K562 (cell line): Measurements from ENCODE around the gene HOXA10. TPM values are rescaled to one million over a fixed set of nuclear protein-coding genes. Genes with fewer than 3 reads are reported as not detected.

ENCODE experiments used
- ATAC-seq: fragments of 200-7000 bp; cut with Tn5 transposase; 3 replicates; pipeline ENCODE4 v1.9.1; 2020; ENCODE audit warnings: moderate library complexity
- BruUV-seq: library from RNA; stranded (reverse); fragments of 400-500 nt; replicated peaks from 2 replicates; lab custom pipeline; 2021; lab: Mats Ljungman, UMichigan
- CTCF ChIA-PET: fragments of 300-600 bp; formaldehyde crosslinking; extraction: SDS; loops from one replicate; lab custom pipeline; 2021; ENCODE audit warnings: low intra/inter-chr PET ratio; lab: Yijun Ruan, JAX
- POLR2A ChIA-PET: fragments of 300-600, 350-650 bp; sonication (Branson Sonifier 250); formaldehyde crosslinking; extraction: SDS; loops from one replicate; lab custom pipeline; 2021; ENCODE audit warnings: antibody characterized with exemption, inconsistent platforms; lab: Yijun Ruan, JAX
- DNase-seq, 4 experiments: peaks; one replicate each; pipeline versions ENCODE4 v3.0.0 to v3.0.0-alpha.2; 2011 to 2018; ENCODE audit warnings: low spot score in 3 of 4, mixed read lengths in 3 of 4; ENCODE audit errors: extremely low read depth in 1 of 4
- FAIRE-seq: peaks from 2 replicates; lab custom pipeline; 2011; peaks lifted over from hg19 to GRCh38; lab: Jason Lieb, UNC
- H2AFZ ChIP-seq: 2 replicates; pipeline ENCODE4 v1.6.0; 2011; ENCODE audit warnings: low read depth, low read length, control low read depth, inconsistent platforms
- H3K27ac ChIP-seq: fragments of 200-600 bp; 3 replicates; pipeline ENCODE4 v1.8.0; 2011; ENCODE audit warnings: low read depth, mild to moderate bottlenecking, control low read depth, inconsistent platforms, low read length, moderate library complexity, mixed read lengths; ENCODE audit errors: extremely low read depth
- H3K27me3 ChIP-seq, 2 experiments: fragments of 300-600 bp in 1 of 2; 2 replicates in 1 of 2; 3 replicates in 1 of 2; pipeline versions ENCODE4 v1.6.0 to v1.8.0; 2011; ENCODE audit warnings: inconsistent platforms in 2 of 2, low read length in 2 of 2, mild to moderate bottlenecking in 1 of 2, mixed read lengths in 1 of 2, moderate library complexity in 1 of 2; ENCODE audit not compliant: control insufficient read depth in 2 of 2, insufficient read depth in 2 of 2
- H3K36me3 ChIP-seq: fragments of 300-600 bp; 3 replicates; pipeline ENCODE4 v1.8.0; 2011; ENCODE audit warnings: mild to moderate bottlenecking, low read length, inconsistent platforms; ENCODE audit not compliant: control insufficient read depth, insufficient read depth
- H3K4me1 ChIP-seq, 2 experiments: fragments of 200-600 bp in 1 of 2; replicated peaks in 1 of 2; 2 replicates in 1 of 2; 3 replicates in 1 of 2; pipeline versions ENCODE4 v1.5.1 to v1.8.0; 2011; ENCODE audit warnings: inconsistent platforms in 2 of 2, low read length in 2 of 2, mild to moderate bottlenecking in 1 of 2, mixed read lengths in 1 of 2, moderate library complexity in 1 of 2; ENCODE audit not compliant: control insufficient read depth in 2 of 2, insufficient read depth in 2 of 2
- H3K4me2 ChIP-seq: 2 replicates; pipeline ENCODE4 v1.6.1; 2011; ENCODE audit warnings: low read length, control low read depth, inconsistent platforms, mixed read lengths; ENCODE audit not compliant: insufficient read depth
- H3K4me3 ChIP-seq: fragments of 200-600 bp; sonication (generic), shearing (Covaris generic); 2 replicates; pipeline ENCODE4 v1.5.1; 2016; ENCODE audit warnings: control low read depth, inconsistent platforms
- H3K79me2 ChIP-seq: fragments of 200-600 bp; 3 replicates; pipeline ENCODE4 v1.8.0; 2011; ENCODE audit warnings: low read length, inconsistent platforms; ENCODE audit not compliant: control insufficient read depth, insufficient read depth
- H3K9ac ChIP-seq, 2 experiments: 2 replicates each; pipeline versions ENCODE4 v1.6.0 to v1.6.1; 2011; ENCODE audit warnings: low read depth in 2 of 2, low read length in 2 of 2, control low read depth in 1 of 2, inconsistent platforms in 1 of 2, mild to moderate bottlenecking in 1 of 2, mixed read lengths in 1 of 2; ENCODE audit not compliant: insufficient read depth in 1 of 2
- H3K9me1 ChIP-seq: one replicate; pipeline ENCODE4 v1.6.0; 2011; ENCODE audit warnings: inconsistent platforms, mild to moderate bottlenecking, low read length, moderate library complexity; ENCODE audit not compliant: control insufficient read depth, insufficient read depth
- H3K9me3 ChIP-seq: replicated peaks from 2 replicates; pipeline ENCODE4 v1.5.1; 2011; ENCODE audit warnings: low read depth, low read length, inconsistent platforms; ENCODE audit not compliant: control insufficient read depth, insufficient read depth
- H4K20me1 ChIP-seq: replicated peaks from 2 replicates; pipeline ENCODE4 v1.6.1; 2011; ENCODE audit warnings: low read length, inconsistent platforms, mixed read lengths; ENCODE audit not compliant: control insufficient read depth, insufficient read depth
- COPS2 ChIP-seq: fragments of 450-650 bp; conservative IDR thresholded peaks from 2 replicates; pipeline ENCODE4 v1.6.1; 2016; ENCODE audit warnings: mild to moderate bottlenecking, moderate library complexity
- HBP1 ChIP-seq: fragments of 450-650 bp; formaldehyde crosslinking; IDR thresholded peaks from 2 replicates; pipeline ENCODE4 v1.4.0; 2022; ENCODE audit warnings: missing genetic modification characterization
- IRF2 ChIP-seq: sonication (generic); formaldehyde crosslinking; IDR thresholded peaks from 2 replicates; pipeline ENCODE4 v1.8.1; 2022; ENCODE audit warnings: mild to moderate bottlenecking, missing genetic modification reagents
- NFIC ChIP-seq: fragments of 450-650 bp; IDR thresholded peaks from 2 replicates; pipeline ENCODE4 v1.6.1; 2017; ENCODE audit warnings: mild to moderate bottlenecking, inconsistent platforms
- PRDM10 ChIP-seq: fragments of 450-650 bp; IDR thresholded peaks from 2 replicates; pipeline ENCODE4 v1.6.1; 2018; ENCODE audit not compliant: partially characterized antibody
- SIN3A ChIP-seq, 2 experiments: fragments of 150-350 bp in 1 of 2; IDR thresholded peaks; 2 replicates each; pipeline ENCODE4 v1.6.1; 2011 to 2016; ENCODE audit warnings: borderline replicate concordance in 2 of 2, low read depth in 2 of 2, low read length in 2 of 2, mild to moderate bottlenecking in 2 of 2, moderate library complexity in 2 of 2; ENCODE audit not compliant: control insufficient read depth in 1 of 2
- SRSF3 ChIP-seq: fragments of 200-400 bp; formaldehyde crosslinking; IDR thresholded peaks from 2 replicates; pipeline ENCODE4 v1.6.1; 2016; ENCODE audit warnings: mild to moderate bottlenecking, low read length, moderate library complexity; ENCODE audit not compliant: insufficient read depth
- U2AF1 ChIP-seq: fragments of 200-400 bp; formaldehyde crosslinking; optimal IDR thresholded peaks from 2 replicates; pipeline ENCODE3; 2017; ENCODE audit warnings: mild to moderate bottlenecking, low read depth, low read length, moderate library complexity
- U2AF2 ChIP-seq: fragments of 200-400 bp; formaldehyde crosslinking; optimal IDR thresholded peaks from 2 replicates; pipeline ENCODE3; 2017; ENCODE audit warnings: low read depth, mild to moderate bottlenecking, low read length
- YBX1 ChIP-seq: fragments of 450-650 bp; IDR thresholded peaks from 2 replicates; pipeline ENCODE4 v1.7.1; 2016; ENCODE audit warnings: mild to moderate bottlenecking
- ZBED1 ChIP-seq: IDR thresholded peaks from 2 replicates; pipeline ENCODE4 v1.6.1; 2014
- ZBTB9 ChIP-seq: fragments of 450-650 bp; formaldehyde crosslinking; IDR thresholded peaks from 2 replicates; pipeline ENCODE4 v1.4.0; 2020; ENCODE audit warnings: mild to moderate bottlenecking, moderate library complexity
- WGBS: fragments of 100-300 bp; shearing (Covaris generic); methylation state at CpG from one replicate; pipeline ENCODE4 v1.1.6; 2016; ENCODE audit warnings: low coverage, mixed read lengths; ENCODE audit not compliant: insufficient coverage; ENCODE audit errors: missing lambda C conversion rate; 5-methylcytosine and 5-hydroxymethylcytosine counted together
- in situ Hi-C: fragments of 300-500 bp; cut with MboI; formaldehyde crosslinking; loops from 4 replicates; pipeline ENCODE4 v1.15.0; 2018; ENCODE audit warnings: inconsistent platforms, mixed read lengths
- intact Hi-C: fragments of 100-400 bp; cut with micrococcal nuclease; formaldehyde crosslinking; loops from 2 replicates; pipeline ENCODE4 v1.14.2; 2022
- polyA plus RNA-seq, 8 experiments: library from polyadenylated mRNA; depleted of rRNA in 4 of 8; stranded (reverse) in 5 of 8; unstranded in 3 of 8; fragments of >200 nt; fragmentation: Nextera tagmentation in 2 of 8; fragmentation: Illumina TruSeq in 1 of 8; extraction: Ambion mirVana in 2 of 8; extraction: Trizol in 1 of 8; gene quantifications; 2 replicates each; pipeline versions ENCODE4 v1.2.1 to v1.2.3, GENCODE V29; 2011 to 2014; ENCODE audit warnings: inconsistent platforms in 1 of 8, missing spikeins in 1 of 8
- total RNA-seq, 7 experiments: library from RNA; depleted of rRNA in 6 of 7; stranded (reverse); fragments of >200 nt in 6 of 7; fragmentation: Illumina TruSeq in 2 of 7; extraction: Trizol in 2 of 7; gene quantifications; 2 replicates each; pipeline versions ENCODE4 v1.2.1 to v1.2.3, GENCODE V29; 2011 to 2021; ENCODE audit warnings: low replicate concordance in 1 of 7

Gene HOXA10
- total and polyA plus RNA-seq, 9 of the 15 experiments (the other 6 are each of a cell fraction or from before 2014, with no cell fraction given): not detected

- TF ChIP-seq PRDM10: no peak
- TF ChIP-seq U2AF1: no peak
- TF ChIP-seq YBX1: no peak
- TF ChIP-seq U2AF2: no peak
Observed at GRCh38 chr7:27141923-27142579, 32.1 kb downstream of the HOXA10 start (continued).

- H3K79me2 ChIP-seq: no peaks in the 10 kb centered on the region
- CTCF ChIA-PET: interaction anchor here (0.6 kb wide), 1 partner anchor 830 kb away, joined by 5 read pairs; no protein-coding TSS in a partner anchor
- H4K20me1 ChIP-seq: no peaks in the 10 kb centered on the region
- 12% methylated on average over 18 of the region's 18 CpGs for WGBS
- peaks cover 28 to 80% of the 10 kb centered on the region in 2 experiments for H3K27me3 ChIP-seq
- intact Hi-C loops (no loop called here), in situ Hi-C loops (loop anchor here (10.0 kb wide), 1 partner anchor 287 kb away; no protein-coding TSS in a partner anchor)
- no TSS peak for BruUV-seq
- H3K9me1 ChIP-seq: no peaks in the 10 kb centered on the region
- no peak overlapping the region for H3K27ac ChIP-seq
- no peaks in the 10 kb centered on the region for H3K9me3 ChIP-seq
- ATAC-seq (no peak), DNase-seq (no peak), FAIRE-seq (no peak)
- POLR2A ChIA-PET: no interaction called here
- no peak overlapping the region for H3K9ac ChIP-seq
- peaks cover under 1 to 20% of the 10 kb centered on the region in 2 experiments; a peak in 2 of 5 replicates for H3K4me1 ChIP-seq
- H2AFZ ChIP-seq: no peak overlapping the region
- no peak overlapping the region for H3K4me2 ChIP-seq
- H3K36me3 ChIP-seq: no peaks in the 10 kb centered on the region
- H3K4me3 ChIP-seq: no peak overlapping the region
- no peak for TF ChIP-seq SIN3A (IDR thresholded peaks at IDR 0.05; ENCODE audit: borderline replicate concordance in 2 of 2, control insufficient read depth in 1 of 2, low read depth in 2 of 2, low read length in 2 of 2)
- TF ChIP-seq NFIC: no peak
- TF ChIP-seq SRSF3: no peak
- no peak for TF ChIP-seq ZBTB9 (CRISPR knock-in tag)
- no peak for TF ChIP-seq COPS2
- no peak for TF ChIP-seq HBP1
- no peak for TF ChIP-seq IRF2
- TF ChIP-seq ZBED1: no peak
Observed at GRCh38 chr7:27141137-27141922, 32.8 kb downstream of the HOXA10 start.
